ENCODE measurements around the gene ARHGAP45. TPM values are rescaled to one million over a fixed set of nuclear protein-coding genes. Genes with fewer than 3 reads are reported as not detected.
A peak's percentile ranks its signal among the peaks of the same experiment; 100 is the strongest.

ARHGAP45 gene
- total and polyA plus RNA-seq, 2 of the 8 experiments (the other 6 are each of a cell fraction or from before 2014, with no cell fraction given), result 31.4 to 41.8 TPM

- Histone ChIP-seq H3K56ac (replicated peaks; ENCODE audit: insufficient read length, low read depth, low read length) (no peak overlapping the region), H4K5ac (ENCODE audit: insufficient read length, low read depth, low read length) (no peak overlapping the region), H4K91ac (replicated peaks; ENCODE audit: insufficient read length, low read length) (no peak overlapping the region), H3K36me3 (ENCODE audit: control insufficient read depth in 2 of 4, insufficient read depth in 4 of 4, low read length in 3 of 4) (peaks cover 0 to 57% (median 16%) of the 10 kb centered on the region in 4 experiments; a peak in 4 of 8 replicates), H3K14ac (ENCODE audit: insufficient read length) (no peak overlapping the region), H4K20me1 (replicated peaks in 1 of 2; ENCODE audit: control insufficient read depth in 1 of 2, insufficient read depth in 2 of 2, low read length in 2 of 2) (peaks cover 2 to 17% of the 10 kb centered on the region in 2 experiments), H3K4me1 (replicated peaks in 1 of 4; ENCODE audit: control insufficient read depth in 3 of 4, insufficient read depth in 4 of 4, low read length in 3 of 4) (peaks cover 0 to 7% (median 0%) of the 10 kb centered on the region in 4 experiments; a peak in 4 of 7 replicates), H2AK5ac (ENCODE audit: low read depth, low read length) (no peak overlapping the region), H3K27ac (ENCODE audit: low read depth, low read length) (no peak overlapping the region), H3K27me3 (replicated peaks in 1 of 4; ENCODE audit: control insufficient read depth in 3 of 4, extremely low read depth in 1 of 4, insufficient read depth in 3 of 4, low read length in 3 of 4) (no peaks in the 10 kb centered on the region), H3K23me2 (ENCODE audit: low read depth, low read length) (no peaks in the 10 kb centered on the region), H3K79me1 (ENCODE audit: low read depth, low read length) (no peaks in the 10 kb centered on the region; the same call in 1 of the 2 replicates), H3K9ac (replicated peaks in 1 of 4; ENCODE audit: extremely low read depth in 1 of 4, low read depth in 3 of 4, low read length in 3 of 4) (no peak overlapping the region), H3K18ac (ENCODE audit: extremely low read depth, low read length) (no peak overlapping the region), H2BK12ac (ENCODE audit: low read depth, low read length) (no peak overlapping the region), H3K4me3 (ENCODE audit: extremely low read depth in 1 of 4, insufficient read depth in 2 of 4, low read depth in 3 of 4, low read length in 4 of 4) (peak overlapping the region in 1 of 4 experiments; percentile 50; a peak in 2 of 8 replicates), H2BK120ac (replicated peaks; ENCODE audit: low read depth, low read length) (no peak overlapping the region), H4K8ac (ENCODE audit: extremely low read depth, insufficient read depth, low read length) (no peak overlapping the region), H3K4ac (replicated peaks; ENCODE audit: insufficient read length, low read depth, low read length) (no peak overlapping the region), H3K4me2 (ENCODE audit: insufficient read depth in 1 of 2, low read depth in 2 of 2, low read length in 2 of 2) (peak overlapping the region in 1 of 2 experiments; percentile 58; a peak in 1 of 4 replicates), H3K9me3 (ENCODE audit: insufficient read depth in 2 of 2, low read depth in 1 of 2, low read length in 1 of 2) (no peaks in the 10 kb centered on the region), H2BK20ac (ENCODE audit: low read length) (no peak overlapping the region), H2AFZ (ENCODE audit: low read length) (no peak overlapping the region), H2BK5ac (ENCODE audit: low read depth, low read length) (no peak overlapping the region), H2BK15ac (ENCODE audit: low read length) (no peak overlapping the region), H3K79me2 (ENCODE audit: control insufficient read depth in 1 of 2, insufficient read depth in 2 of 2, low read length in 2 of 2) (no peaks in the 10 kb centered on the region), H3K23ac (ENCODE audit: insufficient read length) (no peak overlapping the region)
- ChIA-PET POLR2A (ENCODE audit: partially characterized antibody) (interaction anchor here (0.8 to 10.3 kb wide), 23 partner anchors 7 to 191 kb away, joined by 3 to 116 read pairs (median 5); partner anchors contain the start of genes ARHGAP45, ATP5F1D, CNN2 and GPX4), CTCF (ENCODE audit: partially characterized antibody) (interaction anchor here (0.7 to 8.9 kb wide), 13 partner anchors 11 to 161 kb away, joined by 3 to 54 read pairs (median 4); partner anchors contain the start of gene ARHGAP45)
- no peak for DNase-seq (ENCODE audit: low read depth in 1 of 2, low spot score in 2 of 2)
- 94% methylated on average over 46 of the region's 59 CpGs; no CpG with 5 or more reads in 1 of the 2 experiments for WGBS, 2 experiments (ENCODE audit: extremely low coverage in 1 of 2, insufficient coverage in 1 of 2, insufficient read length in 1 of 2, insufficient replicate concordance in 2 of 2, low coverage in 1 of 2, low lambda C conversion rate in 2 of 2, missing lambda C conversion rate in 1 of 2)
- FAIRE-seq, result no peak
These were observed 16.2 kb downstream of the ARHGAP45 start for GRCh38 chr19:1082928-1083816.
